HEK293 (cell line): ENCODE measurements around the gene DCAF6.

ENCODE experiments used
- REPIN1 ChIP-seq: fragments of 450-650 bp; formaldehyde crosslinking; IDR thresholded peaks from 2 replicates; pipeline ENCODE4 v1.5.1; 2017; ENCODE audit warnings: missing biosample characterization, missing genetic modification characterization, low read depth
- SETDB1 ChIP-seq: IDR thresholded peaks from one replicate; pipeline ENCODE4 v1.6.1; 2017; ENCODE audit warnings: mild to moderate bottlenecking, low read length, moderate library complexity, mixed read lengths; ENCODE audit not compliant: insufficient read length
- TF ChIP-seq, protein P1 (sequence below): fragments of 450-650 bp; formaldehyde crosslinking; IDR thresholded peaks from 2 replicates; pipeline ENCODE4 v1.5.1; 2016; ENCODE audit warnings: missing biosample characterization, missing genetic modification characterization
- TF ChIP-seq, protein P2 (sequence below): fragments of 450-650 bp; formaldehyde crosslinking; IDR thresholded peaks from 2 replicates; pipeline ENCODE4 v1.5.1; 2016; ENCODE audit warnings: missing biosample characterization, missing genetic modification characterization

DNA sequence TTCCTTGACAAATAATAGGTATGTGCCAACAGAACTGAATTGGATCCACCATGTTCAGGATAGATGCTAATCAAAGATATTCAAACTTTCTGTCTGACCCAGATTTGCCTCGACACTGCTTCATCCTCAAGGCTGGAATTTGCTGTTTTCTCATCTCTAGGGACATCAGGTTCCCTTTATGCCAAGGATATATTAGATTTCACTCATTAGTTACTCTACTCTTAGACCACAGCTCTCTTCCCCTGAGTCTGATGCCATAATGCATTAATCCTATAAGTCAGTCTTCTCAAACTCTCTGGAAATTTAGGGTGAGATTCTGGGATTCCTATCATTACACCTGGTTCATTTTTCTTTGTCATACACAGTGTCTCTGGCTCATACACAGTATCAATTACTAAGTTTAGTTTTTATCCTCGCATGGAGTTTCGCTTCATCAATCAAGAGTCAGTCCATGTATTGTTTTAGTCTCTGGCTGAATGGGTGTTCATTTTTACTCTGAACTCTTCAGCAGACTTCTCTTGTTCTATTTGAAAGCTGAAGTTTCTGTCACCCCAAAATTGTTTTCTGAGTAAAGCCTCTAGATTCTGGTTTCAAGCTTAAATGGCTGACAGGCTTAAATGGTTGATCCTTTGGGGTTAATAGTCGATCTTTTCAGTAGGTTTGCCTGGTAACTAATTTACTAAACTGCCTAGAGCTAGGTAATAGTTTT is 9.3 kb upstream of the DCAF6 start:
- TF ChIP-seq, protein P1, sequence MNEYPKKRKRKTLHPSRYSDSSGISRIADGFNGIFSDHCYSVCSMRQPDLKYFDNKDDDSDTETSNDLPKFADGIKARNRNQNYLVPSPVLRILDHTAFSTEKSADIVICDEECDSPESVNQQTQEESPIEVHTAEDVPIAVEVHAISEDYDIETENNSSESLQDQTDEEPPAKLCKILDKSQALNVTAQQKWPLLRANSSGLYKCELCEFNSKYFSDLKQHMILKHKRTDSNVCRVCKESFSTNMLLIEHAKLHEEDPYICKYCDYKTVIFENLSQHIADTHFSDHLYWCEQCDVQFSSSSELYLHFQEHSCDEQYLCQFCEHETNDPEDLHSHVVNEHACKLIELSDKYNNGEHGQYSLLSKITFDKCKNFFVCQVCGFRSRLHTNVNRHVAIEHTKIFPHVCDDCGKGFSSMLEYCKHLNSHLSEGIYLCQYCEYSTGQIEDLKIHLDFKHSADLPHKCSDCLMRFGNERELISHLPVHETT (tag by site-specific recombination), result no peak
- TF ChIP-seq, protein P2, sequence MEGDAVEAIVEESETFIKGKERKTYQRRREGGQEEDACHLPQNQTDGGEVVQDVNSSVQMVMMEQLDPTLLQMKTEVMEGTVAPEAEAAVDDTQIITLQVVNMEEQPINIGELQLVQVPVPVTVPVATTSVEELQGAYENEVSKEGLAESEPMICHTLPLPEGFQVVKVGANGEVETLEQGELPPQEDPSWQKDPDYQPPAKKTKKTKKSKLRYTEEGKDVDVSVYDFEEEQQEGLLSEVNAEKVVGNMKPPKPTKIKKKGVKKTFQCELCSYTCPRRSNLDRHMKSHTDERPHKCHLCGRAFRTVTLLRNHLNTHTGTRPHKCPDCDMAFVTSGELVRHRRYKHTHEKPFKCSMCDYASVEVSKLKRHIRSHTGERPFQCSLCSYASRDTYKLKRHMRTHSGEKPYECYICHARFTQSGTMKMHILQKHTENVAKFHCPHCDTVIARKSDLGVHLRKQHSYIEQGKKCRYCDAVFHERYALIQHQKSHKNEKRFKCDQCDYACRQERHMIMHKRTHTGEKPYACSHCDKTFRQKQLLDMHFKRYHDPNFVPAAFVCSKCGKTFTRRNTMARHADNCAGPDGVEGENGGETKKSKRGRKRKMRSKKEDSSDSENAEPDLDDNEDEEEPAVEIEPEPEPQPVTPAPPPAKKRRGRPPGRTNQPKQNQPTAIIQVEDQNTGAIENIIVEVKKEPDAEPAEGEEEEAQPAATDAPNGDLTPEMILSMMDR (tag by site-specific recombination), result no peak
- TF ChIP-seq SETDB1 (no peak), REPIN1 (tag by site-specific recombination) (no peak)
